ENCODE results near the gene CIB2.

The CIB2 gene

DNA sequence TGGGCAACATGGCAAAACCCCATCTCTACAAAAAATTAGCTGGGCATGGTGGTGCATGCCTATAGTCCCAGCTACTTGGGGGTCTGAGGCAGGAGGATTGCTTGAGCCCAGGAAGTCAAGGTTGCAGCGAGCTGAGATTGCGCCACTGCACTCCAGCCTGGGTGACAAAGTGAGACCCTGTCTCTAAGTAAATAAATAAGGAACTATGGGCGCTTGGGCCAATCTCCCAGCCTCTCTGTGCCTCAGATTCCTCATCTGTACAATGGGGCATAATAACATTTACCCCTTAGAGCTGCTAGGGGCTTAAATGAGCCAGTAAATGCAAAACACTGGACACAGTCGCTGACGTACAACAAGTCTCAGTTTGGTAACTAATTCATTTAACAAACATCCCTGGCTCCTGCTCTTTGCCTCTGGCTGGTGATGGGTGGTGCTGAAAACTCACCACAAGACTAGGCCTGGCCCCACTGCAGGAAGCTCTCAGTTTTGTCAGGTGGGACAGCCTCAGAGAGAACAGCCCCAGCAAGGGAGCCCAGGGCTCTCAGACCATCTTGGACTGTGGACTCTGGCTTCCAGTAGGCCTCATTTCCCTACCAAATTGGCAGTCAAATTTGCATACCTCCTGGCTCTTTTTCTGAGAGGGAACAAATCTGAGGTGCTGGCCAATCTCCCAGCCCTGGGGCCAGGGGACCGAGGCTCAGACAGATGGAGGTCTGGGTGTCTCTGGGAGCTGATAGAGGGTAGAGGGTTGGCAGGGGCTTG lies 47.4 kb downstream of the CIB2 start:
- no peak for DNase-seq (ENCODE audit: low read depth)

DNA sequence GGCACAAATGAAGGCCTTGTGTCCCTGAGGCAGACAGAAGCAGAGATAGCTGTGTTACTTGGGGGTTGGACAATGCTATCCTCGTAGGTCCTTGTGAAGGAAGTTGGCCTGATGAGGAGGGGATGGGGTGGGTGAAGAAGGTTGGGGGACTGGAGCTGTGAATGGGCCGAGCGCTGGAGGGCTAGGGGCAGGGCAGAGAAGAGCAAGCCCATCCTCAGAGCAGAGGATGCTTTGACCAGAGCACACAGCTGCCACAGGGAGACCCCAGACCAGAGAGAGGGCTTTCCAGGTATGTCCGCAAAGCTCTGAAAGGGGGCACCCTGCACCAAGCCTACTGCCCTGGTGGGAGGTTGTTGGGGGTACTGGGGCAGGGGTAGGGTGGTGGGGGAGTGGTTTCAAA lies 48.1 kb downstream of the CIB2 start:
- DNase-seq (ENCODE audit: low read depth) = no peak

DNA sequence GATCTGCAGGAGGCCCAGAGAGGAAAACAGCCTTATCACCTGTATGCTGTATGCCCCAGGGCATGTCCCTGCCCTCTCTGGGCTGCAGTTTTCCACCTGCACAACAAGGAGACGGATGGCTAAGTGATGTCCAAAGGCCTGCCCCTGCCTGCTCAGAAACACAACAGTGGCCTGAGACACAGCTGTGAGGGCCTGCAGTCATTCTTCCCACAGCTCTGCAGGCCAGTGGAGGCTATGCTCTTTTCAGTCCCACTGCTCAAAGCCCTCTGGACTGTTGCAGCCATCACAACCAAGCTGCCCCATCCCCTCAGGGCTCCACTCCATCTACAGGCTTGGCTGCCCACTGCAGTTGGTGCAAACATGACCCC lies 48.5 kb downstream of the CIB2 start:
- no peak for DNase-seq (ENCODE audit: low read depth)

DNA sequence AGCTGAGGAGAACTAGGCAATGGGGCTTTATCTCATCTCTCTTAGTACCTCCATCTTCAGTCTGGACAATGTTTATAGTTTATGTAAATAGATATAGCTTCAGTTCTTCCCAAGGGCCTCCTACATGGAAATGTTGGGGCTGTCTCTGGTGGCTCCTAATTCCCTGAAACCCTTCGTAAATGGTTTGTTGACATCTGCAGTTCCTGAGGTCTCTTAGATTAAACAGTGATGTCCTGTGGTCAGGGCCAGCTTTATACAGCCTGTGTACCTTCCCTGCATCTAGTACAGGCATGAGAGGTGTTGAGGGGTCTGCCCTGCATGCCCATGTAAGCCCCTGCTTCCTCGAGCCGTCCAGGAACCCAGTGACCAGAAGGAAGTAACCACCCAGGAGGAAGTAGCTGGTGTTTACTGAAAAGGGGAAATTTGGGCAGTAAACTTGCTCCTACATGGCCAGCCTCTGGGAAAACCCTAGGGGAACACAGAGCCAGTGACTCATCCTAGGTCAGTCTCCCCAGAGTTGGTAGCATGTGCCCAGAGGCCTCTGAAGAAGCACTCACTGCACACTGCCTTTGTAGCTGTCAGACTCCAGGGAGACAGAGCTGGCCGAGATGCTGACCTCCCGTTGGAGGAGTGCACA lies 49.0 kb downstream of the CIB2 start:
- no peak for DNase-seq (ENCODE audit: low read depth)

DNA sequence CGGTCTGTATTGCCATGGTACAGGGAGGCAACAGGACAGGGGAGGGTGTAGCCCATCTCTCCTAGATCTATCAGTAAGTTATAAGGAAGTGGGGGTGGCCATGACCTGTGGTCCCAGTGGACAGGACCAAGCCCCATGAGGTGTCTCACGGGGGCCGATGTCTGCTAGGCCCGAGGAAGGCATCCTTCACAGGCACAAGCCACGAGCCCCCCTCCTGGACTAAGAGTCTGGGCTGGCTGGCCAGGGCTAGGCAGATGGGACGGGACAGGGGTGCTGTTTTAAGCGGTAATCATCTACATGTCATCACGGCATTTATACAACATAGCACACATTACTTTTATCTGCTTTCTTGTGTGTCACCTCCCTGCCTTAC lies 51.2 kb downstream of the CIB2 start:
- no peak for DNase-seq (ENCODE audit: low read depth)

DNA sequence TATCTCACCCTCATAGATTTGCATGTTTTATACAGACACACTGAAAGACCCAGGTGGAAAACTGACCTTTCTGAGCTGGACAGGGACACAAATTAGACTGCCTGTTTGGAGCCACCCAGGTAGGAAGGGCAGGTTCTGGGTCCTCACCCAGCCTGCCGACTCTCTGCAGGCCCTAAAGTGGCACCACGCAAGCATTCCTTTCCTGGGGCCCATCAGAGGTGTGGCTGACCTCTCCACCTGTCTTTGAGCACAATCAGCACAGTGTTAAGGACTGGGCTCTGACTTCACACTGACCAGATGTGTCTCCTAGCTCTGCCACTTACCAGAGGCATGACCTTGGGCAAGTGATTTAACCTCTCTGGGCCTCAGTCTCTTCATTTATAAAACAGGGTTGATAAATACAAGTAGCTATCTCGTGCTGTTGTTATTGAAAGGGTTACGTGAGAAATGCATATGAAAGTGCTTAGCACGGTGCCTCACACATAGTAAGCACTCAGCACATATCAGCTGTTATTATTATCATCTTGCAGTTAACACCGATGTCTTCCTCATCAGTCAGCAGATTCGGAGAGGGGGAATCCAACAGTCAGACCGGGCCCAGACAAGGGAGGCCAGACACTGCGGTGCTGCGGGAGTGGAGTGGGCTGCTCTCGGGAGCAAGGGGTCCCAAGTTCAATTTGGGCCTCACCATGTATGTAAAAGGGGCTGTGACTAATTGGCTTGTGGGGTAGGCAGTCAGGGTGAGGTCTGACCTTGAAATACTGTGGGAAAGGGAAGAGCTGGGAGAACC lies 51.8 kb downstream of the CIB2 start:
- no peak for DNase-seq (ENCODE audit: low read depth)

DNA sequence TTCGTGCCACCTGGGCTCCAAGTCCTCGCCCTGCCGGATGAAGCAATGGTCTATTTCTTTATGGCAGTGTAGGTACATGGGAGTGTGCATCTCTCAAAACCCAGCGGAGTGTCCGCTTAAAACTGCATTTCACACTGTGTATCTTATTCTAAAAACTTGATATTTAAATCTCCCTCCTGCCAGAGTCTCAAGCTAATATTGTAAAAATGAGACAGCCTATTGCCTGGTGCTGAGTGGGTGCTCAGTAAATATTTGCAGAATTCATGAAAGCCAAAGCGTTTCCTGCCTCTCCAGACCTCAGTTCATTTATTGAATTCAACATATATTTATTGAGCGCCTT lies 53.4 kb downstream of the CIB2 start:
- no peak for DNase-seq (ENCODE audit: low read depth)

DNA sequence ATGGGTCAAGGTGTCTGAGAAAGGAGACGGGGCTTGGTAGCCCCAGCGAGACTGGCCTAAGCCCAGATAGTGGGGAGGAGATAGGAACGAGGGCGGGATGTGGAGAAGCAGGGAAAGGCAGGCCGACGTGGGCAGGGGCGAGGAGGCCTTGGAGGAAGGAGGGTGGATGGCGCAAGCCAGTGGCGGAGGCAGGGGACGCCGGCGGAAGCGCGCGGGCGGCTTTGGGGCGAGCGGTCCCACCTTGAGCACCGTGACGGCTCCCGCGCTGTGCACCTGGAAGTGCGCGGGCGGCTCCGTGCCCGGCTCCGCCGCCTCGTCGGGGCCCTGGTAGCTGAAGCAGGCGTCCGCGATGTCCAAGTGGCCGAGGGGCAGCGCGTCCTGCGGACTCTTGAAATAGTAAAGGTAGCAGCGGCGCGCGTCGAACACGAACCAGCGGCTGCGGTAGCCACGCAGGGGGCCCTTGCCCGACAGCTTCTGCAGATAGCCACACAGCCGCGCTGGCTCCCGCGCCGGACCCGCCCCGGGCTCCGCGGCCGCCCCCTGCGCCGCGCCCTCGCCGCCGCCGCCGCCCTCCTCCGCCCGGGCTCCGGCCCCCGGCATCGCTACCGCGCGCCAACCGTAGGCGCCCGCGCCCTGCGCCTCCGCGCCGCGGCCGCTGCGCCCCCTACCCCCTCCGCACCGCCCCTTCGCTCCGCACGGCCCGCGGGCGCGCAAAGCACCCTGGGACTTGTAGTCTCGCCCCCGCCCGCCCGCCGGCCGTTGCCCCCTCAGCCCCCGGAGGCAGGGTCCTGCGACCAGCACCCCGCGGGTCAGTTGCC lies 54.0 kb downstream of the CIB2 start, which contains the start of gene TBC1D2B:
TSS of gene TBC1D2B (minus strand) at position 659 of the 818 bp plus-strand sequence. CDS start at position 600, 59 bp downstream.
- peak; percentile 42 for DNase-seq (ENCODE audit: low read depth)

DNA sequence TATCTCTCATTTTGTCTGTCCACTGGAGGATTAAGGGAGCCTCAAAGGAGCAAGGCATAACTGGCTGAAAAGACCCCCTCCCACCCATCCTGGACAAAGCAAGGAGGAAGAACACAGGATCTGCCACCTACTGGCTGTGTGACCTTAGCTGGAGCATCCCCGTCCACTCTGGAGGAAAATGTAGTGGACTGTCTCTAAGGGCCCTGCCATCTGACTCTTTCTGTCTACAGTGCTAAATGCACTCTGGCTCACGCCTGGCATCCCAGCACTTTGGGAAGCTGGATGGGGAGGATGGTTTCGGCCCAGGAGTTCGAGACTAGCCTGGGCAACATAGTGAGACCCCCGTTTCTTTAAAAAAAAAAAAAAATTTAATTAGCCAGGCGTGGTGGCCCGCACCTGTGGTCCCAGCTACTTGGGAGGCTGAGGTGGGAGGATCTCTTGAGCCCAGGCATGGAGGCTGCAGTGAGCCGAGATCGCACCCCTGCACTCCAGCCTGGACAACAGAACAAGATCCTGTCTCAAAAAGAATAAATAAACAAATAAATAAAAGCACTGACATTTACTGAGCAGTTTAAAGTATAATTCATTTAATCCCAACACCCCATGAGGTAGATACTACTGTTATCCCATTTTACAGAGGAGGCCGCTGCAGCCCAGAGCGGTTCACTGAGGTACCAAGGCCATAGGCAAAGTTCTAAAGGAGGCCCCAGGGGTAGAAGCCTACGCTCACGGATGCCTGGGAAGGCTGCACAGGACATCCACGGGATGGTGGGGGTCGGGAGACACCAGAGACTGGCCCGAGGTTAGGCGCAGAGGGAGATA lies 54.8 kb downstream of the CIB2 start:
- no peak for DNase-seq (ENCODE audit: low read depth)

DNA sequence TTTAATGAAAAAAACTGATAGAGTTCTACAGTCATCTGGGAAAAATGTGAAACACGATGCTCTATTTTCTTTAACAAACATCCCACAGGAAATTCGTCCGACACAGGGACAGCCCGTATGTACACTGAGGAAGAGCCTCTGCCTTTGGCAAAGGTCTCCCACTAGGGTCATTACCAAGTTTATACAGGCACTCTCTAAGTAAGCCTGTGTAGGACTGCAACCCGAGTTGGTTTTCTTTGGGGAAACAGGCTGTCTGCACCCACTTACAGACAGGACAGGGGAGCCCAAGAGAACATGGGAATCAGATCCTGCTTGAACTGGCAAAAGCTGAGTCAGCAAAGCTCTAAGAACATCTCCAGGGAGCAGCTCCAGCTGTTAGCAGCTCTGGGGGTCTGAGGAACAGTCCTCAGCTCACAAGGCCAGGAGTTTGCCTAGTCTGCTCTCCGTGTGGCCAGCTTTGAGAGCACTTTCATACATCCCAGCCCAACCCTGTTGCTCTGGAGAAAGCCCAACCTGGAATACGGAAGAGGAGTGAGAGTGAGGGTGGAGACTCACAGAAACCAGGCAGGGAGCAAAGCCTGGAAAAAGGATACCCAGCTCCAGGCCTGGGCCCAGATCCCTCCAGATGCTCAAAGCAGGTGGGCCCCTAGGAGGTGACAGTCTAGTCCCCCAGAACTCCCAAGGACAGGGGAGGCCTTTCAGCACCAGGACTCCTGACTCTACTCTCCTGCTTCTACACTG lies 55.6 kb downstream of the CIB2 start:
- DNase-seq (ENCODE audit: low read depth) = no peak

DNA sequence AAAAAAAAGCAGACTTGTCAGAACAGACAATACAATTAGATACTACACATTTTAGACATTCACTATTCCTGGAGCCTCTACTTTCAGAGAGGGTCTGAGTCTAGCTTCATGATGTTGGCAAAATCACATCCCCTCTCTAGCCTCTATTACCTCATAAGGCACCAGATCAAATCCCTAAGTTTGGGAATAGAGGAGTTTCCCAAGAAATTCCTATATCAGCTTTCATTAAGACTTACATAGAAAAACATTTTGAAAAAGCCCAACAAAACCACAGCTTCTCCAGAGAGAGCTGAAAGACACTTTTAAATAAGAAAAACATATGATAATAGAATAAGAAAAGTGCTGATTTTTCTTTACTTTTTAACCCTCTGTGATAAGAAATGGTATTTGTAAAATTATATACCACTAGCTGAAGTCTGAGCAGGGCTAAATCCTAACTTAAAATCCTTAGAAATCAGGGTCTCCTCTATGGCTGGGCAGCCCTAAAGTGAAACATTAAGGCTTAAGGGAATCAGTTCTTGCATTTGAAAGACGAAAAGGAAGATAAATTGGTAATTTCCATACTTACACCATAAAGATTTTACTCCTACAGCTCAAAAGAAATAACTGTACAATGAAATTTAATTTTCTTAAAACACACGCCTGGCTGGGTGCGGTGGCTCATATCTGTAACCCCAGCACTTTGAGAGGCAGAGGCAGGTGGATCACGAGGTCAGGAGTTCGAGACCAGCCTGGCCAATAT lies 58.0 kb downstream of the CIB2 start:
- no peak for DNase-seq (ENCODE audit: low read depth)

DNA sequence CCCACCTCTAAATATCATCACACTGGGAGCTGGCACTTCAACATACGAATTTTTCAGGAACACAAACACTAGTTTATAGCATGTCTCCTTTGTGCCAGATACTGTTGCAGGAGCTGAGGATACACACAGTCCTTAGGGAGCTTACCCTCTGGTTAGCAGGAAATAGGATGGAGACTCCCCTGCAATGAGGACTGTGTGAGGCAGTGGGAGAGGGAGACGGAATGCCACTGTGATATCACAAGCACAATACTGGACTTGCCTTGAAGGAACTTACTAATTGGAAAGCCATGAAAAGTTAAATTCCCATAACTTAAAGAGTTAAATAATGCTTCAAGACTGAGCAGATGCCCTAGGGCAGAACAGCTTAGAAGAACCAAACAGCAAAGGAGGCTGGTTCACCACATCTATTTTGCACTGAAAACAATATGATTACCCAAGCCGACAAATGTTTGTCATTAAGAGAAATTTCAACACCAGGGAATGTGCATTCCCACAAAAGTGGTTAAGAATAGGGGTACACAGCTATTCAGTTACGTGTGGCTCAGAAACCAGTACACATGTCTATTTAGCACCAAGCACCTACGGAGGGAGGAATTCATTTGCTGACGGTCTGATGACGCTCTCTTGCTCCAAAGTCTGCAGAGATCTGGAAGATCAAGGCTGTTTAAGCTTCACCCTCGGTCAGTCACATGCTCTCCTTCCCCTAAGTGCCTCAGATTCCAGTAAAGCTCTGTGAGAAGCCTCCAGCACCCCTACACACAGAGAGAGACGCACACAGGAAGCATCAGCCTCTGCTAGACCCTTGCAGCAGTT lies 59.0 kb downstream of the CIB2 start:
- DNase-seq (ENCODE audit: low read depth) = no peak

DNA sequence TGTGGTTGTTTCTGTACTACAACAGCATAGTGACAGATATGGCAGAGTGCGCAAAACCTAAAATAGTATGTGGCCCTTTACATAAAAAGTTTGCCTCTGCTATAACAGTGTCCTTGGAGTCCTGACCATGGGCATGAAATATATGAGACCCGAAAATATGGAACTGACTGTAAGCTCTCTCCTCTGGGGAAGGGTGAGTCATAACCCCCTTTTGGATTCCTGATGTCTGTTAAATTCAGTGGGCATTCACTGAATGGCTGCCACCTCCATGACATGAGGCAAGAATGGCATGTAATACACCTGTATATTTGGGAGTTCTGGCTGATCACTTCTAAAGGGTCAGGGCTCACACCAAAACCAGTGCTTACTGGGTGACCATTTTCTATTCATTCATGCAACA lies 59.9 kb downstream of the CIB2 start:
- no peak for DNase-seq (ENCODE audit: low read depth)

DNA sequence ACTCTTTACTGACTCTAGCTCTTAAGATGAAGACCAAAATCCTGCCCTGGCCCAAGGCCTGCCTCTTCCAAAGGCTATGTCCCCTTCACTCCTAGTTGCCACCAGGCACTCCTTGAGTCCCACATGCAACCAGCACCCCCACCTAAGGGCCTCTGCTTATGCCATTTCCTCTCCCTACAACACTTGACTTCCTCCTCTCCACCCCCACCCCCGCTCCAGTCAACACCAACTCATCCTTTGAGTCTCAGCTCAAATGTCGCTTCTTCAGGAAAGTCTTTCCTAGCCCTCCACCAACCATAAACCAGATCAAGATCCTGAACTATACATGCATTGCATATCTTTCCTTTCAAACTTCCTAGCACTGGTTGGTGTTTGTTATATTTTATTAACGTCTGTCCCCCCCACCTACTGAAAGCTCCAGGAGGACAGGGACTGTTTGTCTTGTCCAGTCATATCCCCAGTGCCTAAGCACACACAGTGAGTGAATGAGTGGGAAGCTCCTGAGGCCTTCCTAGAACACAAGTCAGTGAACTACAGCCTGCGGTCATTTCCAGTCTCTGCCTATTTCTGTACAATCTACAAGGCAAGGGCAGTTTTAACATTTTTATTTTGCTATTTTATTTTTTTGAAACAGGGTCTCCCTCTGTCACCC lies 61.1 kb downstream of the CIB2 start:
- no peak for DNase-seq (ENCODE audit: low read depth)

DNA sequence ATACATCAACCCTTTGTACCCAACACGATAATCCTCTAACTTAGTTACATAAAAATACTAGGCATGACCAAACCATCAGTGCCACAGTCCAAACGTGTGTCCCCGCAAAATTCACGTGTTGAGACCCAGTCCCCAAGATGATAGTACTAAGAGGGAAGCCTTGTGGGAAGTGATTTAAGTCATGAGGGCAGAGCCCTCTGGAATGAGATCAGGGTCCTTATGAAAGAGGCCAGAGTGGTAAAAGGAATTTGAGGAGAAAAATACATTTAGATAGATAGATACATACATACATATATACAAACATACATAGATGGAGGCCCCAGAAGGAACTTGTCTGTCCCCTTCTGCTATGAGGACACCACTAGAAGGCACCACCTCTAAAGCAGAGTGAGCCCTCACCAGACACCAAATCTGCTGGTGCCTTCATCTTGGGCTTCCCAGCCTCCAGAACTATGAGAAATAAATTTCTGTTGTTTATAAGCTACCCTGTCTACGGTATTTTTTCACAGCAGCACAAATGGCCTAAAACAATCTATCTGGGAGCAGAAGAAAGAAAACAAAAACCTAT lies 61.7 kb downstream of the CIB2 start:
- no peak for DNase-seq (ENCODE audit: low read depth)

DNA sequence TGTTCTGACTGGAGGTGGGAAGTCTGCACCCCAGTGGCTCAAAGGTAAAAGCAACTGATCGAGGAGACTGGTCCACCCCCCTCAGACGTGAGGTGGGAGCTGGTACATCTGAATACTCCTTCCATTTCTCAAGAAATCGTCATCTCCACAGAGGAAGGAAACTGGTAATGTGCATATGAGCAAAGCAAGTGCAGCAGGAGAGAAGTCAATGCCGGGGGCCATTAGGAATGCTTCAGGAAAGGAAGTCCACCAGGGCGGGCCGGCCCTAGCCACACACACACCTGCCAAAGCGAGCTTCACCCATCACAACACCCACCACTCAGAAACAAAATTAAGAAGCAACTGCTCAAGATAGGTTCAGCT lies 62.2 kb downstream of the CIB2 start:
- DNase-seq (ENCODE audit: low read depth) = no peak

DNA sequence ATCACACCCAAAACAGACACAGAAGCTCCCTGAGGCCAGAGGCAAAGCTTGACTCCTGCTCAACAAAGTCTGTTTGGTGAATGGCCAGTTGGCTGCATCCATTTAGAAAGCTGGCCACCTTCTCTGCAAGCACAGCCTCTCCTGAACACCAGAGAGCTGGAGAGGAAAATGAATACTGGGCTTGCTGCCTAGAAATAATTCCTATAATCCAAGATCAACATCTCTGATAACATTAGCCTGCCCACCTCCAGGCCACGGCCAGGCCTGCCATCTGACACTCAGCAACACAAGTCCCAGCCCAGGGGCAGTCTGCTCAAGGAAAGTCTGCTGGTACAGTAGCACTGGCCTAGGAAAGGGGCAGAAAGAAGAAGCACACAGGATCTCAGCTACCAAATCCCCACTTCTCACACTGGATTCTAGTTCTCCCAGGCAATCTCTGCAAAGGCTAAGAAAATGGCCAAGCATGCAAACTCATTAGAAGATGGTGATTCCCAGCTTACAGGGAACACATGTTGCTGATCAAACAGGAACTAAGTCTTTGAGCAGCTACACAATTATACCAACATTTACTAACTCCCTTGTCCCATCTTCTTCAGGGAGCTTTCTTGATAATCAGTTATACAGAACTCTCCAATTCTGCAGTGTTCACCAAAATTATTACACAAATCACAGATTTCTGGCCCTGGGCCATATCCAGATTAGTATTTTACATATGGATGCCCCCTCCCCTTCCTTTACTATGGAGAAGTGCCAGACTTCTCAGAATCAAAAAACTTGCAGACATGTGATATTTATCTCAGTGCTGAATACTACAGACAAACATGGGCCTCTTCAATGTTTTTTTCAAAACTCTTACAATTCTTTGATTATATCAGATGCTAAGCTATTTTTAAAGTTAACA lies 63.7 kb downstream of the CIB2 start:
- DNase-seq (ENCODE audit: low read depth) = no peak

All from stimulated activated CD8-positive, alpha-beta memory T cell treated with anti-CD3 and anti-CD28 coated beads, Interleukin-15, amount 100 ng/mL, for 1 hour (primary cell).